LNCAP (cell line): Measurements from ENCODE around the gene ITPRID1.

Source experiments
- CTCF ChIP-seq: fragments of 450-650 bp; IDR thresholded peaks from 2 replicates; pipeline ENCODE4 v1.5.1; 2017; ENCODE audit warnings: mild to moderate bottlenecking

The ITPRID1 gene

GRCh38 chr7:31690935-31691334, 177.0 kb downstream of the ITPRID1 start:
- TF ChIP-seq CTCF, result no peak

GRCh38 chr7:31692451-31692850, 178.6 kb downstream of the ITPRID1 start:
- no peak for TF ChIP-seq CTCF

- no peak for TF ChIP-seq CTCF
These were observed 179.0 kb downstream of the ITPRID1 start for GRCh38 chr7:31692871-31693270.

- no peak for TF ChIP-seq CTCF
These were observed 182.1 kb downstream of the ITPRID1 start for GRCh38 chr7:31695859-31696614.

- no peak for TF ChIP-seq CTCF
These were observed 185.2 kb downstream of the ITPRID1 start for GRCh38 chr7:31699050-31699449.

- TF ChIP-seq CTCF, result no peak
These were observed 188.5 kb downstream of the ITPRID1 start for GRCh38 chr7:31702354-31702753.

- no peak for TF ChIP-seq CTCF
These were observed 191.5 kb downstream of the ITPRID1 start for GRCh38 chr7:31705377-31705776.

- no peak for TF ChIP-seq CTCF
These were observed 193.2 kb downstream of the ITPRID1 start for GRCh38 chr7:31707089-31707488.
